Gastrocnemius medialis (tissue), 4 donors: ENCODE measurements around the gene WDR33.

ENCODE experiments used
- CTCF ChIP-seq, 5 experiments: fragments of 450-650 bp in 3 of 5; fragments of 200-600 bp in 2 of 5; sonication (generic) in 2 of 5; IDR thresholded peaks in 4 of 5; conservative IDR thresholded peaks in 1 of 5; 1 replicate in 4 of 5; 2 replicates in 1 of 5; pipeline ENCODE4 v1.5.1; 2016 to 2019; ENCODE audit warnings: antibody characterized with exemption in 5 of 5, mild to moderate bottlenecking in 3 of 5, moderate library complexity in 3 of 5
- POLR2A ChIP-seq, 2 donors: fragments of 450-650 bp; IDR thresholded peaks; one replicate each; pipeline ENCODE4 v1.6.1; 2017; ENCODE audit warnings: antibody characterized with exemption in 2 of 2, mild to moderate bottlenecking in 2 of 2, moderate library complexity in 2 of 2

DNA sequence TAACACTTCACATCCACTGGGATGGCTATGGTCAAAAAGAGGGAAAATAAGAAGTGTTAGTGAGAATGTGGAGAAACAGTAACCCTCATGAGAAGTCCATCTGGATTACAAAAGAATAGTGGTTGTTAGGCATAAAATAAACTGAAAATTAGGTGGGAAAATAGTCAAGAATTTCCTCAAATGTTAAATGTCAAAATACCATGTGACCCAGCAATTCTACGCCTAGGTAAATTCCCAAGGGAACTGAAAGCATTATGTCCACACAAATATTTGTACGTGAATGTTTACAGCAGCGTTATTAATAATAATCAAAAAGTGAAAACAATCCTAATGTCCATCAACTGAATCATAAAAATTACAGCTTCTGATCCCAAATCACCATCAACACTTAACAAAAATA lies 11.0 kb downstream of the WDR33 start:
- TF ChIP-seq POLR2A (IDR thresholded peaks at IDR 0.05), result no peak
- no peak for TF ChIP-seq CTCF (IDR thresholded peaks at IDR 0.05 in 4 of 5, conservative IDR thresholded peaks at IDR 0.05 in 1 of 5)
